HG02571 (cell line): ENCODE measurements around the gene MLST8.

Experiments
- ATAC-seq: cut with Tn5 transposase; IDR thresholded peaks from one replicate; pipeline ENCODE4 v1.9.1; 2021; ENCODE audit warnings: mild to moderate bottlenecking, moderate library complexity; ENCODE audit not compliant: unreplicated experiment

Gene MLST8

DNA sequence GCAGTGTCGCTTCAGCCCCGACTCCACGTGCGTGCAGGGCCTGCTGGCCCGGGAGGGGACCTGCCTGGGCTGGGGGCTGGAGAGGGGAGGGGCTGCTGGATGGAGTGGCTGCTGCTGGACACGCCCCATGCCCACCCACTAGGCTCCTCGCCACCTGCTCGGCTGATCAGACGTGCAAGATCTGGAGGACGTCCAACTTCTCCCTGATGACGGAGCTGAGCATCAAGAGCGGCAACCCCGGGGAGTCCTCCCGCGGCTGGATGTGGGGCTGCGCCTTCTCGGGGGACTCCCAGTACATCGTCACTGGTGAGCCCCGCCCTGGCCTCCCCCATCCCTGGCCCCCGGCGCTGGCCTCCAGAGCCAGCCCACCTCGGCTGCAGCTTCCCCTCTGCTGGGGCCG lies 3.1 kb downstream of the MLST8 start:
- no peak for ATAC-seq

DNA sequence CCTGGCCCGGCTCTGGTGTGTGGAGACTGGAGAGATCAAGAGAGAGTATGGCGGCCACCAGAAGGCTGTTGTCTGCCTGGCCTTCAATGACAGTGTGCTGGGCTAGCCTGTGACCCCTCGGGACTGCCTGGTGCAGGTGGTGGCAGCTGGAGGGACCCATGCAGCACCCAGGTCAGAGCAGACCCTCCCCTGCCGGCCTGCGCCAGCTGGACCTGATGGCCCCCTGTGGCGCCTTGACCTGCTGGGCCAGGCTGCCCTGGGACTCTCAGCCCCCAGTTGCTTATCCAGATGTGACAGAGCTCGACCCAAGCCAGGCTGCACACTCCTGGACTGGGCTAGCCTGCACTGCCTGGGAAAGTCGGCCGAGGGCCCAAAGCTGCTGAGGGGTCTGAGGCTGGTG lies 3.5 kb downstream of the MLST8 start:
- no peak for ATAC-seq

DNA sequence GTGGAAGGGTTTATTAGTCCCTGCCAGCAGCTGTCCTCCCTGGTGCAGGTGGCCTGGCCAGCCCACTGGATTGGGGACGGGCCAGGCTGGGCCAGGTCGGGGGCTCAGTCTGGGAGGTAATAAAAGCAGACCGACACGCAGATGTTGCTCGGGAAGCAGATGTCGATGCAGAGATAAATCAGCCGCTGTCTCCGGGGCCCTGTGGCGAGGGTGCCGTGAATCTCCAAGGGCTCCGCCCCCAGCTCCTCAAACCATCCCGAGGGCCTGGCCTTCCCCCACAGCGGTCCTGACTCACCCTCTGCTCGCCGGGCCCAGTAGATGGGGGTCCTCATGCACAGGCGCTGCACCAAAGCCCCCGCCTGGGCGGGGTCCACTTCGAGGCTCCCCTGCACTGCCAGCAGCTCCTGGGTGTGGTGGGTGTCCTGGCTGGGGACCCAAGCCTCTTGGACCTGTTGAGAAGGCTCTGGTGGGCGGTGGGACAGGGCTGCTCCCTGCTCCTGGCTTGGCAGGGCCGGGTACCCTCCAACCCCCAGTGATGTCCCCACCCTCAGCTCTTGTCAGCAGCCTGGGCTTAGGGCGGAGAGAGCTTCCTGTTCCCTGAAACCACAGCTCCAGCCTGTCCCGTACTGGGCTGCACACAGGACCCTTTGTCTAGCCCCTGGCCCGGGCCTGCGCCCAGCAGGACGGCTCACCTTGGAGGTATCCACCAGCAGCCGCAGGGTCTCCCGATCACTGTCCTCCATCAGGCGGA lies 4.2 kb downstream of the MLST8 start:
- no peak for ATAC-seq

DNA sequence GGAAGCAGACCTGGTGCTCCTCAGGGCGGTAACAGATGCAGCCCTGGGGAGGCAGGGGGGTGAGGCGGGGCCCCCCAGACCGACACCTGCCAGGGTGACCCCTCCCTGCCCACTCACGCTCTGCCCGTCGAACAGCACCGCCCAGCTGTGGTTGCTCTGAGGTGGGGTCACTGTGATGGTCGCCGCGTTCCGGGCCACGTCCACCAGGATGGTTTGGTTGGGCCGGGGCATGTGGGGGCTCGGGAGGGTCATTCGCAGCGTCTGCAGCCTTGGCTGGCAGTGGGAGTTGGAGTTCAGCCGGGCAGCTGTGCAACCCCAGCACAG lies 4.7 kb downstream of the MLST8 start:
- ATAC-seq: no peak

DNA sequence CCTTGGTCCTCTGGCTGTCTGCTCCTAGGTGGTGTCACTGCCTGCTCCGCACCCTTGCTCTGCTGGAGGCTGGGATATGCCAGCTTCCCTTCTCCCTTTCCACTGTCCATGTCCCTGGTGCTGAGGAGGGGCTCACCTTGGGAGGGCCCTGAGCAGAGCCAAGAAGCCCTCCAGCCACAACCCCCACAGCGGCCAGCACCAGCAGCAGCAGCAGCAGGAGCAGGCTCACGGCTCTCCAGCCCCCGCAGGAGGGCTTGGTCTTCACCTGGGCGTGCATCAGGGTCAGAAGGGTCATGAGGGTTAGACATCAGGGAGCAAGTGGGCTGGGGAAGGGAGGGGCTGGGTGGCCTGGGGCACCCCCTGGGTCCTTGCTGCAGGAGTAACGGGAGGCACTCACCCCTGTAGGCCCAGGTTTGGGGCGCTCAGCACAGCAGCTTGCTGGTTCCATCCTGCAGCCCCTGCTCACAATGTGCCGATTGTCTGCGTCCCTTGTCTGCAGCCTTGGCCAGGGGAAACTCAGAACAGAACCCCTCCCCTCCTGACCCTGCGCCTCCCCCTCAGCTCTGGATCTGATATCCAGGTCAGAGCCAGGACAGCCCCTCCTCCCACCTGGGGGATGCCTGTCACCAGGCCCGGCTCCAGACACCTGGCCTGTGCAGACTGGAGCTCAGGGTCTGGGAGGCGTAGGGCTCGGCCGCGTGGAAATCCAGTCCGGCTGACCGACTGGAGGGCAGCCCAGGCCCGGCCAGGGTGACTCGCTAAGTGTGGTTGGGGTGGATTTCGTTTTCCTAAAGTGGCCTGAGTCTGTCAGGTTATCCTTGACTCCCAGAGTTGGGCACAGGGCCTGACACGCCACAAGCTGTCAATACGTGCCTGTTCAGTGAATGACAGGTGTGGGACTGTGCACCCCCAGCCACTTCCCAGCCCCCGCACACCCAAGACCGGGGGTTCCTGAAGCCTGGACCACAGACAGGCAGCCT lies 5.4 kb downstream of the MLST8 start, which contains the start of gene BRICD5:
Gene BRICD5 (minus strand): TSS at position 478 of the 980 bp plus-strand sequence. CDS start 30 bp downstream, at position 448.
- ATAC-seq: no peak

DNA sequence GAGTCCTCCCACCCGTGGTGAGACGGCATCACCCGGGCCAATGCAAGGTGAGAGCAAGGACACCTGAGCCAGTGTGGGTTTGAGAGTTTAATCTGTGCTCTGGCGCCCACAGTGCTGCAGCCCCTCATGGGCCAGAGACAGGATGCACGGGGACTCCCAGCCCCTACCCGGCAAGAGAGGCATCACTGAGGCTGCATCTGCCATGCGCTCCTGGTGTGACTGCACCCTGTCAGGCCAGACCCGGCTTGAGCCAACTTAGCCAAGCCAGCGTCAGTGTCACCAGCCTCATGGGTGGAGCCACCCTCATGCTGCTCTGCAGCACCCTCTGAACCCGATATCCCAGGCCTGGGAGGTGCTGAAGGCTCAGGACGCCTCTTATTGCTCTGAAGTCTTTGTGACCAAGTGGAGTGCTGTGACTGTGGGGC lies 6.7 kb downstream of the MLST8 start:
- no peak for ATAC-seq

DNA sequence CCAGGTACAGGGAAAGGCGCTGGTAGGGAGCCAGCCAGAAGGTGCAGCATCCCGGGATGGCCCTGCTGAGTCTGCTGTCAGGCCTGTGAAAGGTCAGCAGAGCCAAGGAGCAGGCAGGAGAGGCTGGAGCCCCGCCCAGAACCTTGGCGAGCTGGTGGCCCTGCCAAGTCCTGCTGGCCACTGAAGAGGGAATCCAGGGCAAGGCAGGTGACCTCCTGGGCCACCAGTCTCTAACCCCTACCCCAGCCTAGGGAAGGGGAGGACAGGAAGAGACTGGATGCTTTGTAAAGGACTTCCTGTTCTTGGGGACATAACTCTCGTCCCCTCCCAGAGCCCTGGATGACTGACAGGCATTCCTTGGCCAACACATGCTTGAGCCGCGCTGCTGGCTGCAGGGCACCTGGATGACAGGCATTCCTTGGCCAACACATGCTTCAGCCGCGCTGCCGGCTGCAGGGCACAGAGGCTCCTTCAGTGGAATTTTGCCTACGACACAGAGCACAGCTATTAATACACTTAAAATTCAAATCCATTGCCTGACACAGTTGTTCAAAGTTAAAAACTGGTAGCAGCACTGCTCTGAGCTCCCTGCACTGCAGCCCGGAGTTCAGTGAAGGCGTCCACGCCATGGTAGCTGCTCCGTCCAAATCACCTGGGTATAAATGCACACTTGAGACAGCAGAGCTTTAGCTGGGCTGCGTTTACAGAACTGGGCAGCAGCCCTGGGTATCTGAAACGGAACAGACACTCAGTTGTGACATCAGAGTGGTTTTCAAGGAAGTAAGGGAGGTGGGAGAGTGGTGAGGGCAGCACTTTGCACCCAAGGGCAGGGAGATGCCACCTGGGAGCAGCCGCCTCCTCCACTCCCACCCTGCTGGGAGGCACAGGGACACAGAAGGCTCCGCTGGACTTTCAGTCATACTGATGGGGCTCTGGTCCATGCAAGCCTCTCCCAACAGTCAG lies 7.4 kb downstream of the MLST8 start:
- no peak for ATAC-seq

DNA sequence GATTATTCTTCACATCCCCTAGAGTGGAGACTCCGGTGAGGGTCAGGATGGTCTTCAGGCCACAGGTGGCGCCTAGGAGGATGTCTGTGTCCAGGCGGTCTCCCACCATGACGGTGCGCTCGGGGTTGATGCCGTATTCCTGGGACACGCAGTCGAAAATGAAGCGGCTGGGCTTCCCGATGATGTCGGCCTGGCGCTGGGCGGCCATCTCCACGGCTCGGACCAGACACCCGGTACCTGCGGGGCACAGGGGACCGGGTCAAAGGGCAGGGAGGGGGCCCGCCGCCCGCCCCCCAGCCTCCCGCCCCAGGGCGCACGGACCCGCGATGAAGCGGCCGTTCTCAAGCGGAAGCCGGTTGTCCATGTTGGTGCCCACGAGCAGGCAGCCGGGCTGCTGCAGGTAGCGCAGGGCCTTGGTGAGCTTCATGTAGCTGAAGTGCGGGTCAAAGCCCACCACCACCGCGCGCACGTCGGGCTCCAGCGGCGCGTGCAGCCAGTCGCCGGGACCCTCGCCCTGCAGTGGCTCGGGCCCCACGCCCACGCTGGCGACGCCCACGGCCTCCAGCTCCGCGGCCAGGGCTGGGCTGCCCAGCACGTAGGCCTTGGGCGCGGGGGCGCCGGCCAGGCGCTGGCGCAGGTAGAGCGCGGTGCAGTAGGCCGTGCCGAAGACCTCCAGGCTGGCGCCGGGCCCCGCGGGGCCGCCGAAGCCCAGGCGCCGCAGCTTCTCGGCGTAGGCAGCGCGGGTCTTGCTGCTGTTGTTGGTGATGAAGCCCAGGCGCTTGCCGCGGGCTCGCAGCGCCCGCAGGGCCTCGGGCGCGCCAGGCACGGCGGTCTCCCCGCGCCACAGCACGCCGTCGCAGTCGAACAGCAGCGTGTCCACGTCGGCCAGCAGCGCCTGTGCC lies 8.8 kb downstream of the MLST8 start:
- ATAC-seq: peak; percentile 5

DNA sequence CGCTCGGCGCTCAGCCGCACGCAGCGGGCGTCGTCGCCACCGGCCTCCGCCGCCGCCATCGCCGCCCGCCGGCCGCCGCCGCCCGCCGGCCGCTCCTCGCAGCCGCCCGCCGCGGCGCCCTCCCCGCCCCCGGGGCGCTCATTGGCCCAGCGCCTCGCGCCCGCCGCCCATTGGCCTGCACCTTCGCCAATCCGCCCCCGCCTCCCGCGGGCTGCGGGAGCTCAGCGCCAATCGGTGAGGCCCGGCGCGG lies 9.4 kb downstream of the MLST8 start, which contains the start of gene PGP:
Gene PGP (minus strand): TSS at position 122 of the 250 bp plus-strand sequence. CDS start 63 bp downstream, at position 59.
- ATAC-seq: peak; percentile 82

DNA sequence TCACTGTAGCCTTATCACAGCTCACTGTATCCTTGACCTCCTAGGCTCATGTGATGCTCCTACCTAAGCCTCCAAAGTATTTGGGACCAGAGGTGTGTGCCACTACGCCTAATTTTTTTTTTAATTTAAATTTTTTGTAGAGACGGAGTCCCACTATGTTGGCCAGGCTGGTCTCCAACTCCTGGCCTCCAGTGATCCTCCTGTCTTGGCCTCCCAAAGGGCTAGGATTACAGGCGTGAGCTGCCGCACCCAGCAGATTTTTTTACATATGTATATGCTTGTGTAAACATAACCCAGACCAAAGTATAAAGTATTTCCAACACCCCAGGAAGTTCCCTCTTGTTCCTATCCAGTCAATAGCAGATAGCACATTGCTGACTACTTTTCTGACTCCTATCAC lies 11.1 kb downstream of the MLST8 start:
- no peak for ATAC-seq

DNA sequence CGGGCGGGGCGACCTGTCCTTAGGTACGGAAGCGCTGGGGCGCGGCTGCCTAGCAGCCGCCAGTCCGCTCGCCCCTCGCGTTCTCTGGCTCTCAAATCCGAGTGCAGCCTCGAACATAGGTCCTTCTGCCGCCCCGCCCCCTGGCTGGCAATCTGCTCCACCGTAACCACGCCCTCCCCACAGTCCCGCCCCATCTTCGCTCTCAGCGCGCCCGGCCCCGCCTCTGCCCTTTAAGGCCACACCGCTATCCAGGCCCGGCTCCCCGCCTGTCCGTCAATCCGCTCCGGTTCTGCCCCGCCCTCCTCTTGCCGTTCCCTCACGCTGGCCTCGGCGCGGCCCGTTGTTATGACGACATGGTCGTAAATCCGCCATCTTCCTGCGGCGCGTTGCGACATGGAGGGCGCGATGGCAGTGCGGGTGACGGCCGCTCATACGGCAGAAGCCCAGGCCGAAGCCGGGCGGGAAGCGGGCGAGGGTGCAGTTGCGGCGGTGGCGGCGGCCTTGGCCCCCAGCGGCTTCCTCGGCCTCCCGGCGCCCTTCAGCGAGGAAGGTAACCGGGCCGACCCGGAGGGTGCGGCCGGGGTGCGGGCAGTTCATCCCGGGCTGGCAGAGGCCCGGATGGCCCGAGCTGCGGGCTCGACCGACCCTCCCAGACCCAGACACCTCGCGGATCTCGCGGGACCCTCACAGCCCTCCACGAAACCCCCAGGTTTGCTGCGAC lies 18.1 kb downstream of the MLST8 start, which contains the start of gene E4F1:
Gene E4F1 (plus strand): TSS at position 371 of the 721 bp plus-strand sequence. CDS start 23 bp downstream, at position 394.
- ATAC-seq: peak; percentile 94

DNA sequence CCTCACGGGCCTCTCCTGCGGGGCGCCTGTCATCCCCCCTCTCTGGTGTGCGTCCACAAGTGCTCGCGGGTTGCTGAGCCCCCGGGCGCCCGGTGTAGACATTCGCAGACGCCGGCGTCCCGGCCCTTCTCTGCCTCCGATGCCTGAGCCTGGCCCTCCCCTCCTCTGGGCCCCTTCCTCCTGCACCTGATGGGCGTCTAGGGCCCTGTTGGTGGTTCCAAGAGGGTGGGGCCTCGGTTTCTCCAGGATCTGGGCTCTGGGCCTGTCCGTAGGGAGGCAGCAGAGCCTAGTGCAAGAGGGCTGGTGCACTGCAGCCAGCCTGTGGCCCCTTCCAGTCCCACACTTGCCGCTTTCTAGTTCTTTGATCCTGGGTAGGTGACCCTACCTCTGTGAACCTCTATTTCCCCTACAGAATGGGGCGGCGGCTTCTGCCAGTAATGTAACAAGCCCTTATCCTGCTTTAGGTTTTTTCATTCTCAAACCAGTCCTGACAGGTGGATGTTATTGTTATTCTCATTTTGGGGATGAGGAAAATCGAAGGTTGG lies 18.8 kb downstream of the MLST8 start:
- ATAC-seq: peak; percentile 15

DNA sequence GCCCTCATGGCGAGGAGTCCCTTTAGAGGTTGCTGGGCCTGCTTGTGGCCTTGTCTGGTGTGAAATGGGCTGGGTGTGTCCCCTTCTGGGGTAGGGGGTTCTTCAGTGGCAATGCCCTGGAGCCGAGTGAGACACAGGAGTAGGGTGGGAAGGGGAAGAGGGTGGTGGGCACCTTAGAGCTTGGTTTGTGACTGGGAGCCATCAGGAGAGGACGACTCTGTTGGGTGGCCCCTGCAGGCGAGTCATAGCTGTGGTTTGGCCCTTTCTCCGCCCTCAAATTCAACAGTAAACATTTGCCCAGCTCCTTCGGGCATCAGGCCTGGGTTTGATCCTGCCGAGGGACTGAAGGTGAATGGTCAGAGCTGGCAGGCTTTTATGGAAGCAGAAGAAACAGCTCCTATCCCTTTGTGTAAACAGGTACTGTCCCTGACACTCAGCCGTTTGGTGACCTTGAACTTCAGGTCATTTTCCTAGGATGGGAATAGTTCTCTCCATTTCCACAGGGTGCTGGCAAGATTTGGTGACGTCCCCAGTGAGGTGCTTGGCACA lies 21.1 kb downstream of the MLST8 start:
- no peak for ATAC-seq

DNA sequence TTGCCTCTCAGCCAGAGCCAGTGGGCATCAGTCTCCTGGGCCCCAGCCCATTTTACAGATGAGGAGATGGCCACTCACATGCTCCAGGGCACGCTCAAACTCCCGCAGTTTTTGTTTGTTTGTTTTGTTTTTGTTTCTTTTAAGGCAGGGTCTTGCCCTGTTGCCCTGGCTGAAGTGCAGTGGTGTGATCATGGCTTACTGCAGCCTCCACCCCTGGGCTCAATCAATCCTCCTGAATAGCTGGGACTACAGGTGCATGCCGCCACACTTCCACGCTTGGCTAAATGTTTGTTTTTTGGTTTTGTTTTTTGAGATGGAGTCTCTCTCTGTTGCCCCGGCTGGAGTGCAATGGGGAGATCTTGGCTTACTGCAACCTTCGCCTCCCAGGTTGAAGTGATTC lies 21.7 kb downstream of the MLST8 start:
- ATAC-seq: no peak

DNA sequence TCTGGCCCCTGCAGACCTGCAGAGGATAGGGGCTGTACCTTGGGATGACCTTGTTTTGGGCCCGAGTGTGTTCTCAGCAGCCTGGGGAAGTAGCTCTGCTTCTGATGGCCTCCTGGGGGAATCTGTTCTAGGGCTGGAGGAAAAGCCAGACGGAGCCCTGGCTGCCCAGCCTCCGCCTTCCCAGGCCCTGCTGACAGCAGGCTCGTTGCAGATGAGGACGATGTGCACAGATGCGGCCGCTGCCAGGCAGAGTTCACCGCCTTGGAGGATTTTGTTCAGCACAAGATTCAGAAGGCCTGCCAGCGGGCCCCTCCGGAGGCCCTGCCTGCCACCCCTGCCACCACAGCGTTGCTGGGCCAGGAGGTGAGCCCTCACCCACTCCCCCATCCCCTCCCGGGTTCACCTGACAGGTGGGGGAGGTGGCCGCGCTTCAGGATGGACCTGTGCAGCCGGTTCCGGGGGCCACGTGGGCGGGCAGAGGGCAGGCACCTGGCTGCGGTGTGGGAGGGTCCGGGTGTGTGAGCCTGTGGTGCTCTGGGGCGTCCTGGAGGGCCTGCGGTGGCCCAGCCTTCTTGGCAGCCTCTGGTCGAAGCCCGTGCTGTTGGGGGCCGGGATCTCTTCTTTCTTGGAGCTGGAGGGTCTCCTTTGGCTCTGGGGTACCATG lies 23.0 kb downstream of the MLST8 start:
- ATAC-seq: no peak

DNA sequence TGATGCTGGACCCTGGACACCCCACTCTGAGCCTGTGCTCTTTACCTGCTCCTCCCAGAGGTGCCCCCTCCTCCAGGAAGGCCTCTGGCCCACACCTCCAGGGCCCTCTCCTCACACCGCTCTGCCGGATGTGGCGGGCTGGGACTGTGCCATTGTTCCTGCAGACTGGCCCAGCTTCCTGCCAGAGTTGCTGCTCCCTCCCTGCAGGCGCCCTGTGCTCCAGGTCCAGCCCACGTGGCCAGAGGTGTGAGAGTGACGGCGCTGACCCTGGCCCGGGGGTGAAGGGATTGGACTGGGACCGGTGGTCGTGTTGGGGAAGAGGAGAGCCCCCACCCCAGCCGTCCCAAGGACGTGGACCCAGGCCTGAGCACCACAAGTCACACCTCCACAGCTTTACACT lies 23.8 kb downstream of the MLST8 start:
- ATAC-seq: no peak

DNA sequence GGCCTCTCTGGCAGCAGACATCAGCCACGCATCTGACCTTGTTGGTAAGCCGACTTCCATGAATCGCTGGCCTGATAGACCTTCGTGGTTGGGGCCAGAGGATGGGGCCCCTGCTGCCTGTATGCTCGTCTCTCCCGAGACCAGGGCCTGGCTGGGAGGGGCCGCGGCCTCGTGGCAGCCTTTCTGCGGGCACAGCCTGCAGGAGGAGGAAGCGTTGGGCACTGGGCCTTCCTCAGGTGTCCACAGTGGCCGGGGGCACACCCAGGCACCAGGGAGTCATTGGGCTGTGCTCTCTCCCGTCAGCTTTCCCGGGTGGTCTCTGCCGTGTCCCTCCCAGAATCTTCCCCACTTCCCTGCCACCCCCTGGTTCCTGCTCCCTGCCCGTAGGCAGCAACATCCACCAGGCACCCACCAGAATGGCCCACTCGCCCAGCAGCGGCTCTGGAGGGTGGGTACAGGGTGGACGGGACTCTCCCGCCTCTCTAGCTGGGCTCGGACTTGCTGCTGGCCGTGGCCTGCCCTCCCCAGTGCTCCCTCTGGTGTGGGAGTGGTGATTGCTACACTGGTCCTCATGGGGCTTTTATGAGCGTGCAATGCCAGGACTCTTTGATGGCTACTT lies 24.5 kb downstream of the MLST8 start:
- no peak for ATAC-seq

DNA sequence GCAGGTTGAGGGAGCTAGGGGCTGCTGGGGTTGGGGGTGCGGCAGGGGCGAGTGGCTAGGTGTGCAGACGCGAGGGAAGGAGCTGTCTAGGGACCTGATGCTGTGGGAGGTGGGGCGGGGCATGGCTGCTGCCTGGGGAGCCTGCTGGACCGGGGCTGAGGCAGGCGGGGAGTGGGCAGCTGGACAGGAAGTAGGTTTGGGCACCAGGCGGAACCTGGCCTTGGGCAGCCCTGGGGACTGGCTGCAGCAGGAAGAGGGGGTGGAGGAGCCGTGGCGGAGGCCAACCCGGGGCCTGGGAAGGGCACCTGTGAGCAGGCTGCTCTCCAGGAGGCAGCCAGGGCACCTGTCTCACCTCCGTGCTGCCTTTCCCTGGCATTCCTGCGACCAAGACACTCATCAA lies 25.1 kb downstream of the MLST8 start:
- no peak for ATAC-seq
